Fibroblast of mammary gland (primary cell): Measurements from ENCODE around the gene MCF2L.

Experiments
- DNase-seq: peaks from one replicate; pipeline ENCODE4 v3.0.0-alpha.2; 2010; ENCODE audit warnings: low read depth
- H3K4me3 ChIP-seq: 2 replicates; pipeline ENCODE4 v1.5.1; 2011; ENCODE audit warnings: low read depth, mild to moderate bottlenecking, low read length, moderate library complexity; ENCODE audit not compliant: control insufficient read depth
- TF ChIP-seq, protein P1 (sequence below): conservative IDR thresholded peaks from 2 replicates; pipeline ENCODE4 v1.5.1; 2011; ENCODE audit warnings: low read depth, low read length, inconsistent platforms; ENCODE audit not compliant: control insufficient read depth, insufficient read depth

MCF2L gene

DNA sequence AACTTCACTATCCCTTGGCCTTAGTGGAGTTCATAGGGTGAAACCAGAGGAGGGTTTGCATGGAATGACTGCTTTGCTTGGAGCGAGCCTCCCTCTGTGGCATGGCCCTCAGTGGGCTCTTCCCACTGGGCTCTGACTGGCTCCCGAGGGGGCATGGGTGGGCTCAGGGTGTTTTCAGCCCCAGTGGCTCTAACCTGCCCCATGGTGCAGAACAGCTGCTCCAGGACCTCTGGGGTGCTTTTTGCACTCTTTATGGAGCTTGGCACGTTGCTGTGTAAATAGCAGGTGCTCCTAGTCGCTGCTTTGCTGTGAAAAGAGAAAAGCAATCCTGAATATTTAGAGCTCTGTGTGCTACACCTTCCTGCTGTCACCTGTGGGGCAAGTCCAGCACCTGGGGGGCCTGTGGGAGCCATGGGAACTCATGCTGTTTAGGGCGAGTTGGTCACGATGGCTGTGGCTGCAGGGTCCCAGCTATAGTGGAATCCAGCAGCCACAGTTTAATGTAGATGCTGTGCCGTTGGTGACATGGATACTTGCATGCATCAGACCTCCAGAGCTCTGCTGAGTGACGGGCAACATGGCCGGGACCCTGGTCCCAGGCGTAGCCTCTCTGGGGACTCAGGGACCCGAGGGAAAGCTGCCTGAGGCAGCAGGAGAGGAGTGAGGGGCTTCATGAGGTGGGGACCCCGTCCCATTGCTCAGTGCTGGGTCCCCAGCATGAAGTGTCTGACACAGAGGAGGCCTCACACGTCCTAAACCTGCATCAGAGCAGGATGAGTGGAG is 14.3 kb upstream of the MCF2L start:
- no peak for DNase-seq
- H3K4me3 ChIP-seq = no peak overlapping the region
- TF ChIP-seq, protein P1, sequence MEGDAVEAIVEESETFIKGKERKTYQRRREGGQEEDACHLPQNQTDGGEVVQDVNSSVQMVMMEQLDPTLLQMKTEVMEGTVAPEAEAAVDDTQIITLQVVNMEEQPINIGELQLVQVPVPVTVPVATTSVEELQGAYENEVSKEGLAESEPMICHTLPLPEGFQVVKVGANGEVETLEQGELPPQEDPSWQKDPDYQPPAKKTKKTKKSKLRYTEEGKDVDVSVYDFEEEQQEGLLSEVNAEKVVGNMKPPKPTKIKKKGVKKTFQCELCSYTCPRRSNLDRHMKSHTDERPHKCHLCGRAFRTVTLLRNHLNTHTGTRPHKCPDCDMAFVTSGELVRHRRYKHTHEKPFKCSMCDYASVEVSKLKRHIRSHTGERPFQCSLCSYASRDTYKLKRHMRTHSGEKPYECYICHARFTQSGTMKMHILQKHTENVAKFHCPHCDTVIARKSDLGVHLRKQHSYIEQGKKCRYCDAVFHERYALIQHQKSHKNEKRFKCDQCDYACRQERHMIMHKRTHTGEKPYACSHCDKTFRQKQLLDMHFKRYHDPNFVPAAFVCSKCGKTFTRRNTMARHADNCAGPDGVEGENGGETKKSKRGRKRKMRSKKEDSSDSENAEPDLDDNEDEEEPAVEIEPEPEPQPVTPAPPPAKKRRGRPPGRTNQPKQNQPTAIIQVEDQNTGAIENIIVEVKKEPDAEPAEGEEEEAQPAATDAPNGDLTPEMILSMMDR = no peak

DNA sequence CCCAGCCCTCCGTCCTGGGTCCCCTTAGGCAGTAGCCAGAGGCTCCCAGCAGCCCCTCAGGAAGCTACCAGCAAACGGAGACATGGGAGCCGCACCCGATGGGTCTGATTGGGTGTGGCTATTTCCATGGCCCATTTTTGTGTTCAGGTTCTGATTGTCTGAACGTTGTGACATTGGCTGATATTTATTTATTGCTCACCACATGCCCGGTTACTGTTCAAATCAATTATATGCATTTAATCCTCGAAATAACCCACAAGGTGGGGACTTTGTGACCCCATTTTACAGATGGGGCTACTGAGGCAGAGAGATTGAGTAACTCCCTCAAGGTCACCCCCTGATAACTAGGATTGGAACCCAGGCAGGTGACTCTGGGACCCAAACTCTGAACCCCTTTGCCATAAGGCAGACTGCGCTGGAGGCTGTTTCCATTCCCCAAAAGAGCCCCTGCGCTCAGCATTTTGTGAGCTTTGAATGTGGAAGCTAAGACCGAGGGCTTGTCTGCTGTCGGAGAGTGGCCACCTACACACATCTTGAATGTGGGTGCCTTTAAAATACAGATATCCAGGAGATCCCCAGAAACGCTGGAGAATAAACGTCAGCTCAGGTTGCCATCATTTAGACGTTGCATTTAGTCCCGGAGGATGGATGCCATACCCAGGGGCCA is 13.6 kb upstream of the MCF2L start:
- DNase-seq = no peak
- TF ChIP-seq, protein P1 = no peak
- H3K4me3 ChIP-seq = no peak overlapping the region

DNA sequence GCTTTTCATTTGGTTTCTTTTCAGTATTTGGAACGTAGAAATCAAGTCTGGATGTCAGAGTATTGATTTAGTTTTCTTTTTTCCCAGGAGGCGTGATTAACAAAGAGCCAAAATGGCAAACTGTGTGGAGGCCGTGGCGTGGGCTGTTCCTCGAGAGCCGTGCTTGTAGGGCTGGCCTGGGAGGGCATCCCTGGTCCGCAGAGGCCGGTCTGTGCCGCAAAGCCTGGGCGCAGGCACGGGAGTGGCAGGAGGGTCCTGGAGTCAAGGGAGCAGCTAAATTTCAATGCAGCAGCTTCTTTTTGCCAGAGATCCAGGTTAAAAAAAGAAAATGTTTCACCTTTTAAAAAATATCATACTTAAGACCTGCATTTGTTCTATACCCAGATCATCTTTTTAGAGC is 13.1 kb upstream of the MCF2L start:
- TF ChIP-seq, protein P1 = no peak
- no peak overlapping the region for H3K4me3 ChIP-seq
- DNase-seq = no peak

DNA sequence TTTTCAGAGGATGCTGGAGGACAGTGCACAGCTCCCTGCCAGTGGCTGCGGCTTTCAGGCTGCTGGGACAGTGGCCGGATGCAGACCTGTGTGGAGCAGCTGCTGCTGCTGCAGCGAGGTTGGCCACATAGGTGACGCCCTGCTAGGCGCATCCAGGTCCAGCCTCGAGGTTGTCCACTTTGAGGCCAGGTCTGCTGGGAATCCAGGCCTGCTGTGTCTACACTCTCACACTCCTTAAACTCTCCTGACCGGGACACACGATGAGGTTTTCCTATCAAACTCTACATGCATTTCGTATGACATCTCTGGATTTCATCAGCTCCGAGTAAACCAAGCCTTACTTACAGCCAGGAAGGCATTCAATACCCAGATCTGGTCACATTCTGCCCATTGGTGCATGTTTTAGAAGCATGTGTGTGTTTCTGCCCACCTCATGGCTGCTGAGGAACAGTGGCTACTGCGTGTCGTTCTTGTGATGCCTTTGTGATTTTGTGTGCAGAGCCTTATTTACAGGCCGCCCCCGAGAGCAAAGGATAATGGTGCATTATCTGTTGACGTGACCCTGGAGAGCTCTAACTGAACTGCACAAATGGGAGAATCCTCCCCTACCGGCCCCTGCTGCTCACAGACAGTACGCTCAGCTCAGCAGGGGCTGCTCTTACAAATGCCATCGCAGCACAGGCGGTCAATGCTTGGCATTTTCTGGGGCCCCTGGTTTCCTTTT is 12.3 kb upstream of the MCF2L start:
- H3K4me3 ChIP-seq = no peak overlapping the region
- TF ChIP-seq, protein P1 = no peak
- DNase-seq = no peak

DNA sequence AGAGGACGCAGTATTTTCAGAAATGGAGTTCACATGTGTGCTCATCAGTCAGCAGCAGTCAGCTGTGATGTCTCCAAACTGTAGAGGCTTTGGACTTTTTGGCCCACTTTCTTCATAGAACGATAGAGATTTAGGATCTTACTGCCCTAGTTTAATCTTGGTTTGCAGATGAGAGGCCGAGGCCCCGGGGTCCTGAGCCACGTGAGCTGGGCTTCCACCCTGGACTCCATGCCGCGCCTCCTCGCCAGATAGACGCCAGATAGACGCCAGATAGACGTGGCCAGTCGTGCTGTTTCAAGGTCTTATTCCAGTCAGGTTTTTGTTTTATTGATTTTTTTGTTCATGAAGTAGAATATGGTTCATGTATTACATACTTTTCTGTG is 11.7 kb upstream of the MCF2L start:
- no peak overlapping the region for H3K4me3 ChIP-seq
- no peak for DNase-seq
- TF ChIP-seq, protein P1 = no peak

DNA sequence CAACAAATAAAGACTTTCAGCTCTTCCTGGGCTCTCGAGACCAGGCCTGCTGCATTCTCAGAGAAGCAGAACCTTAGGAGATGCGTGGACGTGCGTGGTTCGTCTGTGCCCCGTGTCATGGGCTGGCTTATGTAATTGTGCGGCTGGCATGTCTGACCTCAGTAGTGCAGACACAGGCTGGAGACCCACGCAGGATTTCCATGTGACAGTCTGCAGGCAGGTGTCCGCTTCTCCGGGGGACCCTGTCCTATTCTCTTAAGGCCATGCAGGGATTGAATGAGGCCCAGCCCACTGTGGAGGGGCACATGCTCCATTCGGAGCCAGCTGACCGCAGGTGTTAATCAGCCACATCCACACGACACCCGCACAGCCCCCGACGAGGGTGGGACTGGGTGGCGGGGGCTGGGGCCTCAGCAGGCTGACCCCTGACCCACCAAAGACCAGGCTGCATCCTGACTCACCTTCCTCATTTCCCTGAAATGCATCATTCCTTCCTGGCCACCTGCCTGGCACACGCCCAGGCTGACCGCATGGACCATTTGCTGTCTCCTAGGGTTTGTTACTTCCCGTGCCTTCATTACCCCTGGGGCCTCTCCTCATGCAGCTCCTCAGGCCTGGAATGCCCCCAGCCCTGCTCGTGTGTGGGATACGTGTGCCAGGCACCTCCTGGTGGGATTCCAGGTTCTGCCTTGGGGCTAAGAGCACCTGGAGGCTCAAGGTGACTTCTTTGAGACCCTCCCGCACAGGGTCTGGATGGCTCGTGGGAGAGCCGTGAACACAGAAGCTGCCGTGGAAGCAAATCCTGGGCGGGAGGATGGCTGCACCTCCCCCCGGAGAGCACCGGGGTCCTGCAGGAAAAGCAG is 10.7 kb upstream of the MCF2L start:
- DNase-seq = no peak
- TF ChIP-seq, protein P1 = no peak

More for the DNA sequence above, 10.7 kb upstream of the MCF2L start:
- no peak overlapping the region for H3K4me3 ChIP-seq
